ENCODE data around the gene HIP1. TPM values are rescaled to one million over a fixed set of nuclear protein-coding genes. Genes with fewer than 3 reads are reported as not detected.

HIP1 gene
- polyA plus RNA-seq, 2 of the 4 experiments (the other 2 are of a cell fraction), result 17.3 to 33.4 TPM

DNA sequence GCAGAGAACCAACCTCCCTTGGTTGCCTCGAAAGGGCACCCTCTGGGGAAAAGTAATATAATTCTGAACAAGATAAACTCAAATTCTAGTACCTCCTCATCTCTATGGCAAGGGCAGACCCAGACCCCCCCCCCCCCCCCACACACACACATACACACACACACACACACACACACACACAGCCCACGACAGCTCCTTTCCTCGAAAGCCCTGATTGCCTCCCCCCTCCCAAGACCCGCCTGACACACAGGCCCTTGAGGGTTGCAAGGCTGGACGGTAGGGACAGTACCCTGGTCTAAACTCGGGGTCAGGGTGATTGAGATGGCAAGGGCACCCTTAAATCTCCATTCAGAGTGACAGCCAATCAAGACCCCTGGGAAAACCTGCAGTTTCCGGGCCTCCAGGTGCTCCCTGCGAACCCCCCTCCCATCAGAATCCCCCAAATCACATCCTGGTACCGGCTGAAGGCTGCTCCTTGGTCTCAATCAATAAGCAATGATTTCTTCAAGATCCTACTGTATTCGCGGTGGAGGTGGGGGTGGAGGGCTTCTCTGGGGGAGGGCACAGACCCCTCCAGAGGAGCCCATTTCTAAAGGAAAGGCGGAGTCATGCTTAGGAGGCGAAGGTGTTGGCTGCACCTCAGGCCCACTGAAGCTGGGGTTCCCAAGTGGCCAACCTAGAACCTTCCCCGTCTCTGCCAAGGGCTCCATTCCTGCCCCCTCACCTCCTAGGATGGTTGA, 100.7 kb downstream of the HIP1 start:
- TF ChIP-seq, protein P1, sequence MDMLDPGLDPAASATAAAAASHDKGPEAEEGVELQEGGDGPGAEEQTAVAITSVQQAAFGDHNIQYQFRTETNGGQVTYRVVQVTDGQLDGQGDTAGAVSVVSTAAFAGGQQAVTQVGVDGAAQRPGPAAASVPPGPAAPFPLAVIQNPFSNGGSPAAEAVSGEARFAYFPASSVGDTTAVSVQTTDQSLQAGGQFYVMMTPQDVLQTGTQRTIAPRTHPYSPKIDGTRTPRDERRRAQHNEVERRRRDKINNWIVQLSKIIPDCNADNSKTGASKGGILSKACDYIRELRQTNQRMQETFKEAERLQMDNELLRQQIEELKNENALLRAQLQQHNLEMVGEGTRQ (IDR thresholded peaks at IDR 0.05), result no peak
- TF ChIP-seq ATOH8 (CRISPR knock-in tag; IDR thresholded peaks at IDR 0.05; ENCODE audit: low read depth) (no peak), RFX5 (IDR thresholded peaks at IDR 0.05) (no peak), HMGXB4 (CRISPR knock-in tag; IDR thresholded peaks at IDR 0.05; ENCODE audit: borderline replicate concordance) (no peak), JUNB (IDR thresholded peaks at IDR 0.05) (no peak), EHMT2 (IDR thresholded peaks at IDR 0.05; ENCODE audit: low read depth) (no peak), RNF2 (IDR thresholded peaks at IDR 0.05; ENCODE audit: borderline replicate concordance, low read depth) (no peak), POLR2AphosphoS2 (conservative IDR thresholded peaks at IDR 0.05; ENCODE audit: low read length) (no peak), PHF8 (IDR thresholded peaks at IDR 0.05; ENCODE audit: borderline replicate concordance, low read depth) (no peak), REST (IDR thresholded peaks at IDR 0.05) (no peak), RARB (CRISPR knock-in tag; IDR thresholded peaks at IDR 0.05) (no peak), RCOR1 (IDR thresholded peaks at IDR 0.05; ENCODE audit: low read depth, low read length) (no peak), MYC (IDR thresholded peaks at IDR 0.05; ENCODE audit: borderline replicate concordance, low read length) (no peak), FOXS1 (CRISPR knock-in tag; IDR thresholded peaks at IDR 0.05) (no peak), PBX3 (IDR thresholded peaks at IDR 0.05) (no peak), JUN (IDR thresholded peaks at IDR 0.05) (no peak), CEBPB (IDR thresholded peaks at IDR 0.05) (no peak), BCL3 (IDR thresholded peaks at IDR 0.05) (no peak)
- ChIA-PET POLR2A (no interaction called here), CTCF (interaction anchor here (1.3 to 2.4 kb wide), 4 partner anchors 11 to 125 kb away, joined by 4 to 11 read pairs (median 8); no protein-coding TSS in a partner anchor)
- H3K4me2 ChIP-seq, result peak overlapping the region; percentile 79
- H3K4me1 ChIP-seq, result peaks cover 17% of the 10 kb centered on the region
- peak overlapping the region; percentile 94 to 98 for H3K27ac ChIP-seq
- peaks cover 1% of the 10 kb centered on the region; the same call in 2 of the 3 replicates for H3K9me3 ChIP-seq
- ATAC-seq (peak in 1 of 2 experiments; percentile 7; a peak in 1 of 6 replicates), DNase-seq (ENCODE audit: low read depth in 1 of 2, low spot score in 1 of 2) (no peak), FAIRE-seq (no peak)
- H3K4me3 ChIP-seq, result peak overlapping the region; percentile 86
- WGBS (ENCODE audit: missing lambda C conversion rate), result 43% methylated on average over 14 of the region's 14 CpGs
